Measurements from ENCODE around the gene NRARP.

- TF ChIP-seq CTCF (IDR thresholded peaks at IDR 0.05), result no peak
- TF ChIP-seq NFYB (CRISPR knock-in tag; conservative IDR thresholded peaks at IDR 0.05; ENCODE audit: low read depth), result no peak
- no peak for TF ChIP-seq NFE2L1 (CRISPR knock-in tag; IDR thresholded peaks at IDR 0.05)
- no peak for TF ChIP-seq ATF1 (CRISPR knock-in tag; IDR thresholded peaks at IDR 0.05)
- no peak for TF ChIP-seq ATF3 (CRISPR knock-in tag; conservative IDR thresholded peaks at IDR 0.05)
- TF ChIP-seq NR3C1 (CRISPR knock-in tag; conservative IDR thresholded peaks at IDR 0.05; ENCODE audit: low read depth), result no peak
- no peak for TF ChIP-seq ZNF263 (CRISPR knock-in tag; IDR thresholded peaks at IDR 0.05; ENCODE audit: low read depth)
- TF ChIP-seq PREB (CRISPR knock-in tag; IDR thresholded peaks at IDR 0.05; ENCODE audit: borderline replicate concordance), result no peak
These were observed 23.1 kb upstream of the NRARP start for GRCh38 chr9:137325124-137325523.

Data from WTC11 (cell line).